SH-SY5Y (cell line): ENCODE data around the gene LPXN.

Experiments
- GATA2 ChIP-seq: IDR thresholded peaks from 2 replicates; pipeline ENCODE4 v1.6.1; 2011; ENCODE audit warnings: mild to moderate bottlenecking, low read depth, low read length
- GATA3 ChIP-seq: IDR thresholded peaks from 2 replicates; pipeline ENCODE4 v1.6.1; 2011; ENCODE audit warnings: low read depth, mild to moderate bottlenecking, low read length, moderate library complexity

DNA sequence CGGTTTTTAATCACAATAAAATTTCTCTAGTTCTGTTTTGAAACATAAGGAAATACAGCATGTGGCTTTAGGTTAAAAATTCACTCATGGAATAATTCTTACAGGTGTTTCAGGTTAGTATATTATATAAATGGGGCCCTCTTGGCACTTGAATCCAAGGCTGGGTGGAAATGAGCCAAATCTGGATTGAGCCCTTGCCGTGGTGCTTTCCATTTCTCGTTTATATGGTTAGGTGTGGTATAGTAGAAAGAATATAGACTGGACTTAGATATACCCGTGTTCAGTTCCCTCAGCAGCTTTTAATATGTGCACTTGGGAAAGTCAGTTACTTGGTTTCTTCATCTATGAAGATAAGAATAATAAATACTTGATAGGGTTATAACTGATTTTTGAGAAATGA, 19.2 kb upstream of the LPXN start:
- TF ChIP-seq GATA3 (no peak), GATA2 (no peak)
